ENCODE measurements around the gene DYDC2. TPM values are rescaled to one million over a fixed set of nuclear protein-coding genes. Genes with fewer than 3 reads are reported as not detected.
"Not testable (repeated sequence)": the region's sequence is repeated elsewhere in the genome, so short reads cannot be mapped to it uniquely, and the experiment has no call there.

DYDC2 gene
- total RNA-seq, 1 experiment from 2014 or later, result not detected

DNA sequence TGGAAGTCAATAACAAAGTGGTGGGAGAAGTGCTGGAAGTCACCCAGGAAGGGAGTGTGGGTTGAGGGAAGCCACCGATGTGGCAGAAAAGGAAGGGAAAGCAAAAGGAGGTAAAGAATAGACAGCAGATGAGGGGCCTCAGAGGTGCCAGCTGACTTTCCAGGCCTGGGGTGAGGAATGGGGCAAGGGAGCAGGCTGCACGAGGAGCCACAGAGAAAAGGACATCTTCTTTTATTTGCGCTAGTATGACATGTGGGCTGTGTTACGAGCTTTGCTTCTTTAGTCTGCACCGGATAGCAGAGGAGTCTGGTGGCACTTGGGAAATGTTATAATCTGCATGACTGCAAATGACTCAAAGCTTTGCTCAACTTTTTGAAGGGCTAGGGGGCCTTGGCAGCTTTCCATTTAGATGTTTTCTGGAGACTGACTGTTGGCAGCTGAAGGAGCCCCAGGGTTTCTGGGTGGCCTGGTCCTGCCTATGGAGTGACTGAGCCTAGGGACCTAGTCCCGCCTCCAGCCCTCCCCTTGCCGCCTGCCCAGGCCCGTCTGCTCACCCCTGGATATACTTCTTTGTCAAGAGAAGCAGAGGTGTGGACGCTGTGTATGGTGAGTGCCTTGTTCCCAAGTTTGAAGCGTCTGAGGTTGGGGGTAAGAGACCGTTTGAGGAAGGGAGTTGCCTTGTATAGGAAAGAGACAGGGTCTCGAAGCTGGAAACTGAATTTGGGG, 56.9 kb downstream of the DYDC2 start:
- no peak for DNase-seq (ENCODE audit: low read depth)

DNA sequence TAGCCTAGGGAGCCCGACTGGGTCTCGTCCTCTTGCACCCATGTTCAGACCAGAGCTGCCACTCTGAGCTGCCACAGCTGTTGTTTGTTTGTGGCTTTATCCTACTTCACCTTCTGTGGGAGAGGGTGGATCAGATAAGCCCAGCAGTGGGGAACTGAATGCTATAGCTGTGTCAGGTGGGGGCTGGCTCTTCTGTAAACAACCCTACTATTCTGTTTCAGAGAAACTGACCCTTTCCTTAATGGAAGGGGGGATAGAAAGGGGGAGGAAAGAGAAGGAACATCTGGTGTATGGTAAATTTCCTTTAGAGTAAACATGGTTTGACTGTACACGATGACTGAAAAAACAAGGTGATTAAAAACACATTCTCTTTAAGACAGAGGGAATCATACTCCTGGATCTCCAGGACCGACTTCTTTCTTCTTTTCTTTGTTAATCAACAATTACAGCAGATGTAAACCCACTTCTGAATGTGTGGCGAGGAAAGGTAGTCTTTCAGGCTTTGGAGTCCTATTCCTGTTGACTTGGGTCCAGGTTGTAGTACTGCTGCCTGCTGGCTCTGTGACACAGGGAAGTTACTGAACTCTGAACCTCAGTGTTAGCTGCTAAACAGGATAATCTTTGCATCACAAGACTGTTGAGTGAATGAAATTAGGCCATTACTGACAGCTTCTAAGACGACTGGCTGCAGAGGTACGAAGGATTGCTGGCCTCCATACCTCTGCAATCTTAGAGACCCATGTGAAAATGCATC, 57.7 kb downstream of the DYDC2 start:
- no peak for DNase-seq (ENCODE audit: low read depth)

DNA sequence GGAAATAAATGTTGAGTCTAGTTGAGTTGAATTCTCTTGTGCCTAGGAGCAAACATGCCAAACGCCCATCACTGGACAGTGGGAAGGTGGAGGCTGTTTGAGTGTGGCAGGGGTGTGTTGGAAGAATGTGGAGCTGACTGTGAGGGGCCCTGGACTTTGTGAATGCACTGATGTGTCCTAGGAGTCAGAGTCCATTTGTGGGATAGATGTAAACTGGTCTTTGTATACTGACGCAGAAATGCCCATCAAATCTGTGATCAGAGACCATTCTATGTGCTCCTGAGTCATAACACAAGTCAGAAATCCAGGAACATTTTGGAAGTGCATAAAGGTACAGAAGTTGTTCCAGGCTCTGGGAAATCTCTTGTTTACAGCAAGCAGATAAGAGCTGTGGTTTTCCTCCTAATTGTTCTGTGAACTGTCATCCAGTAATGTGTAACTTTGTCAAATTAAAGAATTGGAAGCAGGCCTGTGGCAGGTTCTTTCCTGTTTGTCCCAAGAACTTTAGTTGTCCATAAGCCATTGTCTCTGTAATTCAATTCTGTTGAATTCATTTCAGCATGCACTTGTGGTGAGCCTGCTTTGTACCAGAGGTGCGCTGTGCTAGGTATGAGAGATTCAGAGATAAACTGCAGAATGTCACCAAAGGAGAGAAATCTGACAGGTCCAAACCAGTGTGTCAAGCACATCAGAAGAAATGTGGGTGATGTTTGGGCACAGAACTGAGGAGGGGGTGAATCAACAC, 59.3 kb downstream of the DYDC2 start:
- DNase-seq (ENCODE audit: low read depth), result no peak

DNA sequence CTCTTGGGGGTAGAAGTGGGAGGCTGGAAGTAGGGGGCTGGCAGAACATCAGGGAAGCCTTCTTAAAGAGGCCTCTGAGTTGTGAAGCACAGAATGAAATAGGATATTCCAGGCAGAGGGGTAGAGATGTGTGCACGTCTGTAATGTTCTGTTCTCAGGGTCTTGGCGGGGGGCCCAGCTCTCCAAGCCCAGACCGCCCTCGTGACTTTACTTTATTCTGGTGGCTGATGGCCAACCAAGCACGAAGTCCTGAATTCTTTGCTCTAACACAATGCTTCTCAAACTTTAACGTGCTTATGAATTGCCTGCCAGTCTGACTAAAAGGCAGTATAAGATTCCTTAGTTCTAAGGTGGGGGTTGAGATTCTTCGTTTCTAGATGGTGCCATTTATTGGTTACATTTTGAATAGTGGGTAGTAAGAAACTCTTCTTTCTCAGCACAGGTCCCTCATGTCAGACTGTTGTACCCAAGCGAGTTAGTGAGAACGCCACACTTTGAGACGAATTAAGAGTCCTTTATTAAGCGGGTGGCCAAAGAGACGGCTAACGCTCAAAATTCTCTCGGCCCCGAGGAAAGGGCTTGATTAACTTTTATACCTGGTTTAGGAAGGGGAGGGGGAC, 60.0 kb downstream of the DYDC2 start:
- DNase-seq (ENCODE audit: low read depth), result no peak

DNA sequence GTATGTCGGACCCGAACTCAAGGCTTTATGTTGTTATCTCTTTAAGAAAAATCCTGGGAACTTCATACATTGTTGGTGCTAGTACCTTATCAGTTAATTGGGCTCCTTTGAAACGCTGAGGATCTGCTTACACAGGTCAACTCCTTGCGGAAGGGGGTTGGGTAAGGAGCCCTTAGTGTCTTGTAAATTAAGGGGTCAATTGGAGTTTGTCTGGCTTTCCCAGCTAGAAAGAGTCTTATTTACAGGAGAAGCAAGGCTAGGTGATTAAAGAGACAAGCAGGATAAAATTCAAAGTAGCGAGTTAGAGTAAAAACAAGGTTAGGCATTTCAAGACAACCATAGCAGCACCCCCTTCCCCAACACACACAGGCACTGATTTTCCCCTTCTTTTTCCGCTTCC, 60.7 kb downstream of the DYDC2 start:
- not testable (repeated sequence) for DNase-seq (ENCODE audit: low read depth)

Other genes starting within 250 kb of the DYDC2 start
- gene PLAC9, start 224.1 kb upstream of the DYDC2 start, total RNA-seq (2014; rRNA removed), result not detected in 2 replicates
- 55.9 and 84.7 TPM in 2 replicates for gene ANXA11, start 151.2 kb upstream of the DYDC2 start, total RNA-seq (2014; rRNA removed)
- gene MAT1A, start 67.1 kb upstream of the DYDC2 start, total RNA-seq (2014; rRNA removed), result not detected in 2 replicates
- gene DYDC1, start within 50 bp of the DYDC2 start, total RNA-seq (2014; rRNA removed), result not detected in 2 replicates
- gene PRXL2A, start 51.8 kb downstream of the DYDC2 start, total RNA-seq (2014; rRNA removed), result not detected in 2 replicates
- gene TSPAN14, start 97.5 kb downstream of the DYDC2 start, total RNA-seq (2014; rRNA removed), result 17.4 and 18.6 TPM in 2 replicates
- gene SH2D4B, start 181.1 kb downstream of the DYDC2 start, total RNA-seq (2014; rRNA removed), result not detected in 2 replicates